Upper lobe of left lung (tissue), 6 donors: ENCODE results near the gene IFT22. TPM values are rescaled to one million over a fixed set of nuclear protein-coding genes. Genes with fewer than 3 reads are reported as not detected.
"Not testable (repeated sequence)": the region's sequence is repeated elsewhere in the genome, so short reads cannot be mapped to it uniquely, and the experiment has no call there.

ENCODE experiments used
- ATAC-seq, 2 donors: fragments of 200-7000 bp; cut with Tn5 transposase; one replicate each; pipeline ENCODE4 v1.9.1; 2022; ENCODE audit warnings: mild to moderate bottlenecking in 2 of 2, moderate library complexity in 2 of 2; ENCODE audit not compliant: low FRiP score in 2 of 2
- DNase-seq, 2 donors: peaks; one replicate each; pipeline ENCODE4 v3.0.0-alpha.2; 2019 to 2020
- H3K27ac ChIP-seq, 4 donors: fragments of 200-600 bp; sonication (generic); one replicate each; pipeline ENCODE4 v1.5.1; 2016 to 2019
- H3K27me3 ChIP-seq, 4 donors: fragments of 200-600 bp; sonication (generic); one replicate each; pipeline ENCODE4 v1.5.1; 2017 to 2019
- H3K36me3 ChIP-seq, 4 donors: fragments of 200-600 bp; sonication (generic); one replicate each; pipeline ENCODE4 v1.5.1; 2016 to 2019
- H3K4me1 ChIP-seq, 4 donors: fragments of 200-600 bp; sonication (generic); one replicate each; pipeline ENCODE4 v1.5.1; 2018 to 2019
- H3K4me3 ChIP-seq, 4 donors: fragments of 200-600 bp; sonication (generic); one replicate each; pipeline ENCODE4 v1.5.1; 2017 to 2019; ENCODE audit warnings: mild to moderate bottlenecking in 2 of 4, moderate library complexity in 1 of 4
- H3K9me3 ChIP-seq, 4 donors: fragments of 200-600 bp; sonication (generic); one replicate each; pipeline ENCODE4 v1.5.1; 2018 to 2019
- EP300 ChIP-seq, 4 donors: sonication (generic); formaldehyde crosslinking; IDR thresholded peaks; one replicate each; pipeline ENCODE4 v1.5.1; 2017; ENCODE audit warnings: antibody characterized with exemption in 4 of 4, control low read depth in 2 of 4
- POLR2A ChIP-seq, 4 donors: fragments of 450-650 bp; IDR thresholded peaks; one replicate each; pipeline ENCODE4 v1.5.1; 2016 to 2017; ENCODE audit warnings: antibody characterized with exemption in 4 of 4, mild to moderate bottlenecking in 2 of 4
- POLR2AphosphoS5 ChIP-seq, 2 donors: sonication (generic); formaldehyde crosslinking; IDR thresholded peaks; one replicate each; pipeline ENCODE4 v1.5.1; 2017; ENCODE audit warnings: antibody characterized with exemption in 2 of 2
- WGBS, 2 donors: methylation state at CpG; one replicate each; pipeline ENCODE4 v1.1.5; 2017 to 2018; 5-methylcytosine and 5-hydroxymethylcytosine counted together
- total RNA-seq, 6 donors: library from RNA; depleted of rRNA in 4 of 6; stranded (reverse); fragments of >200 nt in 4 of 6; gene quantifications; one replicate each; pipeline versions ENCODE4 v1.1.0 to v1.2.1, GENCODE V29; 2016 to 2021
- TF ChIP-seq, protein P1 (sequence below), 6 experiments: fragments of 450-650 bp in 4 of 6; fragments of 200-600 bp in 2 of 6; sonication (generic) in 2 of 6; IDR thresholded peaks; one replicate each; pipeline ENCODE4 v1.5.1; 2016 to 2019; ENCODE audit warnings: antibody characterized with exemption in 6 of 6
- donor health status: DM: no; HTN: no; CAD: no; lungs with moderate emphysema.
- donor health status: DM: no; HTN: yes; CAD: no; lungs with severe emphysema.

IFT22 gene
- total RNA-seq, 6 donors from 2014 or later = 7.3 to 30.5 (median 17.3) TPM

DNA sequence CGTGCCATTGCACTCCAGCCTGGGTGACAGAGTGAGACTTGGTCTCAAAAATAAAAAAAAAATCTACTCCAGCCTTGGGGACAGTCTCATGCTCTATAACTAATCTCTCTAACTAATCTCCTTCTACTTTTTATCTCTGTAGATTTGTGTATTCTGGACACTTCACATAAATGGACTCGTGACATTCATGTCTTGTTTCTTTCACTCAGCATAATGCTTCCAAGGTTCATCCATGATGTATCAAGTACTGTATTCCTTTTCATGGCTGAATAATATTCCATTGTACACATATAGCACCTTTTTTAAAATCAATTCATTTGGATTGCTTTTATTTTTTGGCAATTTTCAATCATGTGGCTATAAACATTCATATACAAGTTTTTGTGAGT is 31.3 kb upstream of the IFT22 start:
- no peak for TF ChIP-seq EP300 (IDR thresholded peaks at IDR 0.05)
- no peak for TF ChIP-seq POLR2A (IDR thresholded peaks at IDR 0.05)
- no peak for TF ChIP-seq POLR2AphosphoS5 (IDR thresholded peaks at IDR 0.05)
- TF ChIP-seq, protein P1, sequence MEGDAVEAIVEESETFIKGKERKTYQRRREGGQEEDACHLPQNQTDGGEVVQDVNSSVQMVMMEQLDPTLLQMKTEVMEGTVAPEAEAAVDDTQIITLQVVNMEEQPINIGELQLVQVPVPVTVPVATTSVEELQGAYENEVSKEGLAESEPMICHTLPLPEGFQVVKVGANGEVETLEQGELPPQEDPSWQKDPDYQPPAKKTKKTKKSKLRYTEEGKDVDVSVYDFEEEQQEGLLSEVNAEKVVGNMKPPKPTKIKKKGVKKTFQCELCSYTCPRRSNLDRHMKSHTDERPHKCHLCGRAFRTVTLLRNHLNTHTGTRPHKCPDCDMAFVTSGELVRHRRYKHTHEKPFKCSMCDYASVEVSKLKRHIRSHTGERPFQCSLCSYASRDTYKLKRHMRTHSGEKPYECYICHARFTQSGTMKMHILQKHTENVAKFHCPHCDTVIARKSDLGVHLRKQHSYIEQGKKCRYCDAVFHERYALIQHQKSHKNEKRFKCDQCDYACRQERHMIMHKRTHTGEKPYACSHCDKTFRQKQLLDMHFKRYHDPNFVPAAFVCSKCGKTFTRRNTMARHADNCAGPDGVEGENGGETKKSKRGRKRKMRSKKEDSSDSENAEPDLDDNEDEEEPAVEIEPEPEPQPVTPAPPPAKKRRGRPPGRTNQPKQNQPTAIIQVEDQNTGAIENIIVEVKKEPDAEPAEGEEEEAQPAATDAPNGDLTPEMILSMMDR (IDR thresholded peaks at IDR 0.05) = no peak
- Histone ChIP-seq H3K27me3 (no peaks in the 10 kb centered on the region), H3K4me1 (no peaks in the 10 kb centered on the region), H3K27ac (no peak overlapping the region), H3K36me3 (no peaks in the 10 kb centered on the region), H3K4me3 (no peak overlapping the region), H3K9me3 (no peaks in the 10 kb centered on the region)
- 42 to 69% methylated on average over 2 of the region's 2 CpGs for WGBS, 2 donors
- ATAC-seq = no peak
- DNase-seq = no peak

DNA sequence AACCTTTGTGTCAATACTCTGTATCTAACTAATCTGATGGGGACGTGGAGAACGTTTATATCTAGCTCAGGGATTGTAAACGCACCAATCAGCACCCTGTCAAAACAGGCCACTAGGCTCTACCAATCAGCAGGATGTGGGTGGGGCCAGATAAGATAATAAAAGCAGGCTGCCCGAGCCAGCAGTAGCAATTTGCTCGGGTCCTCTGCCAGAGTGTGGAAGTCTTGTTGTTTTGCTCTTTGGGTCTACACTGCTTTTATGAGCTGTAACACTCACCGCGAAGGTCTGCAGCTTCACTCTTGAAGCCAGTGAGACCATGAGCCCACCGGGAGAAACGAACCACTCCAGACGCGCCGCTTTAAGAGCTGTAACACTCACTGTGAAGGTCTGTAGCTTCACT is 27.7 kb upstream of the IFT22 start:
- H3K27me3 ChIP-seq, H3K36me3 ChIP-seq, H3K27ac ChIP-seq, DNase-seq, H3K4me3 ChIP-seq, H3K9me3 ChIP-seq, H3K4me1 ChIP-seq, ATAC-seq: not testable (repeated sequence)
- 75 to 82% methylated on average over 10 to 12 of the region's 12 CpGs for WGBS, 2 donors

DNA sequence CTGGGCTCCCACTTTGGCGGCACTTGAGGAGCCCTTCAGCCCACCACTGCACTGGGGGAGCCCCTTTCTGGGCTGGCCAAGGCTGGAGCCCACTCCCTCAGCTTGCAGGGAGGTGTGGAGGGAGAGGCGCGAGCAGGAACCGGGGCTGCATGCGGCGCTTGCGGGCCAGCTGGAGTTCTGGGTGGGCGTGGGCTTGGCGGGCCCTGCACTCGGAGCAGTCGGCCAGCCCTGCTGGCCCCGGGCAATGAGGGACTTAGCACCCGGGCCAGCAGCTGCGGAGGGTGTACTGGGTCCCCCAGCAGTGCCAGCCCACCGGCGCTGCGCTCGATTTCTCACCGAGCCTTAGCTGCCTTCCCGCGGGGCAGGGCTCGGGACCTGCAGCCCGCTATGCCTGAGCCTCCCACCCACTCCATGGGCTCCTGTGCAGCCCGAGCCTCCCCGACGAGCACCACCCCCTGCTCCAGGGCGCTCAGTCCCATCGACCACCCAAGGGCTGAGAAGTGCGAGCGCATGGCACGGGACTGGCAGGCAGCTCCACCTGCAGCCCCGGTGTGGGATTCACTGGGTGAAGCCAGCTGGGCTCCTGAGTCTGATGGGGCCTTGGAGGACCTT is 26.9 kb upstream of the IFT22 start:
- not testable (repeated sequence) for ATAC-seq, H3K4me3 ChIP-seq, H3K4me1 ChIP-seq, H3K27me3 ChIP-seq, H3K27ac ChIP-seq, H3K9me3 ChIP-seq, H3K36me3 ChIP-seq
- WGBS, 2 donors = 91 to 92% methylated on average over 14 to 23 of the region's 32 CpGs
- DNase-seq = peak in 1 of 2 donors; percentile 58

DNA sequence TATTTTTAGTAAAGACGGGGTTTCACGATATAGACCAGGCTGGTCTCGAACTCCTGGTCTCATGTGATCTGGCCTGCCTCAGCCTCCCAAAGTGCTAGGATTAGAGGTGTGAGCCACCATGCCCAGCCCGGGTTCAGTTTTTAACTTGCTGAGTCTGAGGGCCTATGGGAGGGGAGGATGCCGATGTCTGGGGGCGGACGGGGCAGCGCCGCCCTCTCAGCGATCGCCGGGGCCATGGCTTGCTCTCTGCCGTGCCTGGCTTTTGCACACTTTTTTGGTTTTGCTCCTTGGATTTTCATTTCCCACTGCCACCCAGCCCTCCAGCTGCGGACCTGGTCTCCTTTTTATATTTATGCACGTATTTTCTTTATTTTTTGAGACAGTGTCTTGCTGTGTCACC is 25.9 kb upstream of the IFT22 start:
- Histone ChIP-seq H3K4me1 (no peaks in the 10 kb centered on the region), H3K27me3 (no peaks in the 10 kb centered on the region), H3K27ac (no peak overlapping the region), H3K36me3 (no peaks in the 10 kb centered on the region), H3K4me3 (no peak overlapping the region), H3K9me3 (no peaks in the 10 kb centered on the region)
- DNase-seq (peak in 1 of 2 donors; percentile 66), ATAC-seq (no peak)
- WGBS, 2 donors = 86 to 94% methylated on average over 14 to 15 of the region's 15 CpGs
- TF ChIP-seq EP300 (IDR thresholded peaks at IDR 0.05) (no peak), POLR2A (IDR thresholded peaks at IDR 0.05) (no peak), POLR2AphosphoS5 (IDR thresholded peaks at IDR 0.05) (no peak)
- TF ChIP-seq, protein P1 (IDR thresholded peaks at IDR 0.05) = no peak

DNA sequence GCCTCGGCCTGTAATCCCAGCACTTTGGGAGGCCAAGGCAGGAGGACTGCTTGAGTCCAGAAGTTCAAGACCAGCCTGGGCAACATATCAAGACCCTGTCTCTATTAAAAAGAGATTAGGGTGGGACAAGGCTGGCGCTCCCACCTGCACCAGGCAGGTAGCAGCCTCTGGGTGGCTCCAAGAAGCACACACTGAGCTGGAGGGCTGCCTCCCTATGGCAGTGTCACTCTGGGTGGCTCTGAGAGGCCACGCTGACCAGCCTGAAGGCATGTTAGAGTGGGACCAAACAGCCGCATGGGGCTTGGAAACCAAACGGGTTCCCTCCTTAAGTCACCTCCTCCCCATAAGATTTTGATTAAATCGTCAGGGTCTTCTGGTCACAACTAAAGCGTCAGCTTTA is 21.3 kb upstream of the IFT22 start:
- DNase-seq = no peak
- no peak for TF ChIP-seq EP300 (IDR thresholded peaks at IDR 0.05)
- TF ChIP-seq, protein P1 (IDR thresholded peaks at IDR 0.05) = no peak
- no peak for TF ChIP-seq POLR2AphosphoS5 (IDR thresholded peaks at IDR 0.05)
- no peak for TF ChIP-seq POLR2A (IDR thresholded peaks at IDR 0.05)
- peak in 1 of 2 donors; percentile 54 for ATAC-seq
- no peaks in the 10 kb centered on the region for H3K36me3 ChIP-seq
- no peak overlapping the region for H3K27ac ChIP-seq
- WGBS, 2 donors = 87 to 90% methylated on average over 7 of the region's 7 CpGs
- H3K4me1 ChIP-seq = no peaks in the 10 kb centered on the region
- H3K9me3 ChIP-seq = no peaks in the 10 kb centered on the region
- H3K27me3 ChIP-seq = no peaks in the 10 kb centered on the region
- H3K4me3 ChIP-seq = no peak overlapping the region

DNA sequence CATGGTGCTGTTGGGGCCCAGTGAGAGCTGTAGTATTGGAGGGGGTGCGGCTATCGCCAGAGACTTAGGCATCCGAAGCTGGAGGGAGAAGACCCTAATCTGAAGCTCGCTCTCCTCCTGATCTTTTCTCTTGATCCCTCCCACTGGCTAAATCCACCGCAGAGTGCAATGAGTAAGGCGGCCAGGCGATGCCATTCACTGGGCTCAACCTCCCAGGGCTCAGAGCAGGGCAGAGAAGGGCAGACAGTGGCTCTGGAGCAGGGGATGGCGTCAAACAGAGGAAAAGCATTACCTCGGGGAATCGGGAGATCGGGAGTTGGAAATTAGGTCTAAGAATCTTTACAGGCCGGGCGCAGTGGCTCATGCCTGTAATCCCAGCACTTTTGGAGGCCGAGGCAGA is 18.8 kb upstream of the IFT22 start:
- WGBS, 2 donors = 88 to 89% methylated on average over 14 of the region's 14 CpGs
- H3K9me3 ChIP-seq = no peaks in the 10 kb centered on the region
- no peak overlapping the region for H3K27ac ChIP-seq
- no peak for ATAC-seq
- H3K4me3 ChIP-seq = no peak overlapping the region
- no peak for TF ChIP-seq POLR2AphosphoS5 (IDR thresholded peaks at IDR 0.05)
- TF ChIP-seq, protein P1 (IDR thresholded peaks at IDR 0.05) = no peak
- H3K4me1 ChIP-seq = no peaks in the 10 kb centered on the region
- DNase-seq = no peak
- no peaks in the 10 kb centered on the region for H3K36me3 ChIP-seq
- H3K27me3 ChIP-seq = no peaks in the 10 kb centered on the region
